Upper lobe of left lung (tissue), 6 donors: ENCODE results near the gene ERMAP. TPM values are rescaled to one million over a fixed set of nuclear protein-coding genes. Genes with fewer than 3 reads are reported as not detected.

Experiments
- ATAC-seq, 2 donors: fragments of 200-7000 bp; cut with Tn5 transposase; one replicate each; pipeline ENCODE4 v1.9.1; 2022; ENCODE audit warnings: mild to moderate bottlenecking in 2 of 2, moderate library complexity in 2 of 2; ENCODE audit not compliant: low FRiP score in 2 of 2
- DNase-seq, 2 donors: peaks; one replicate each; pipeline ENCODE4 v3.0.0-alpha.2; 2019 to 2020
- H3K27ac ChIP-seq, 4 donors: fragments of 200-600 bp; sonication (generic); one replicate each; pipeline ENCODE4 v1.5.1; 2016 to 2019
- H3K27me3 ChIP-seq, 4 donors: fragments of 200-600 bp; sonication (generic); one replicate each; pipeline ENCODE4 v1.5.1; 2017 to 2019
- H3K36me3 ChIP-seq, 4 donors: fragments of 200-600 bp; sonication (generic); one replicate each; pipeline ENCODE4 v1.5.1; 2016 to 2019
- H3K4me1 ChIP-seq, 4 donors: fragments of 200-600 bp; sonication (generic); one replicate each; pipeline ENCODE4 v1.5.1; 2018 to 2019
- H3K4me3 ChIP-seq, 4 donors: fragments of 200-600 bp; sonication (generic); one replicate each; pipeline ENCODE4 v1.5.1; 2017 to 2019; ENCODE audit warnings: mild to moderate bottlenecking in 2 of 4, moderate library complexity in 1 of 4
- H3K9me3 ChIP-seq, 4 donors: fragments of 200-600 bp; sonication (generic); one replicate each; pipeline ENCODE4 v1.5.1; 2018 to 2019
- EP300 ChIP-seq, 4 donors: sonication (generic); formaldehyde crosslinking; IDR thresholded peaks; one replicate each; pipeline ENCODE4 v1.5.1; 2017; ENCODE audit warnings: antibody characterized with exemption in 4 of 4, control low read depth in 2 of 4
- POLR2A ChIP-seq, 4 donors: fragments of 450-650 bp; IDR thresholded peaks; one replicate each; pipeline ENCODE4 v1.5.1; 2016 to 2017; ENCODE audit warnings: antibody characterized with exemption in 4 of 4, mild to moderate bottlenecking in 2 of 4
- POLR2AphosphoS5 ChIP-seq, 2 donors: sonication (generic); formaldehyde crosslinking; IDR thresholded peaks; one replicate each; pipeline ENCODE4 v1.5.1; 2017; ENCODE audit warnings: antibody characterized with exemption in 2 of 2
- WGBS, 2 donors: methylation state at CpG; one replicate each; pipeline ENCODE4 v1.1.5; 2017 to 2018; 5-methylcytosine and 5-hydroxymethylcytosine counted together
- total RNA-seq, 6 donors: library from RNA; depleted of rRNA in 4 of 6; stranded (reverse); fragments of >200 nt in 4 of 6; gene quantifications; one replicate each; pipeline versions ENCODE4 v1.1.0 to v1.2.1, GENCODE V29; 2016 to 2021
- TF ChIP-seq, protein P1 (sequence below), 6 experiments: fragments of 450-650 bp in 4 of 6; fragments of 200-600 bp in 2 of 6; sonication (generic) in 2 of 6; IDR thresholded peaks; one replicate each; pipeline ENCODE4 v1.5.1; 2016 to 2019; ENCODE audit warnings: antibody characterized with exemption in 6 of 6
- donor health status: DM: no; HTN: no; CAD: no; lungs with moderate emphysema.
- donor health status: DM: no; HTN: yes; CAD: no; lungs with severe emphysema.

Gene ERMAP
- total RNA-seq, 6 donors from 2014 or later: 11.6 to 41.9 (median 14.9) TPM

DNA sequence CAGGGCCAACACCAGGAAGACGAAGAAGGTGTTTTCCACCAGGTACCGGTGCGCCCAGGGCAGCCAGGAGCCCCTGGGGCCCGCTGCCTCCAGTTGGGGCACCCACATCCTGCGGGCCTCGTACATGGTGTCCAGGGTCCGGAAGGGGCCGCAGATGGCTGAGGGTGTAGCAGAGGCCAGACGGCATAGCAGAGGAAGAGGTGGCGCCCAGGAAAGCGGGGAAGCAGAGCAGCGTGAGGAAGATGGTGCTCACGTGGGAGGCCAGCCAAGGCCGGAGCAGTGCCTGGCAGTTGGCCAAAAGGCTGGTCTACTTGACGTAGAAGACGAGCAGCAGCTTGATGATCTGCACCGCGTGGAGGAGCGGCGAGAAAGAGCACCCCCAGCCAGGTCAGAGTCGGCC lies 69.9 kb downstream of the ERMAP start:
- H3K9me3 ChIP-seq: no peaks in the 10 kb centered on the region
- H3K27ac ChIP-seq: no peak overlapping the region
- H3K4me1 ChIP-seq: peaks cover 0 to 2% (median 0%) of the 10 kb centered on the region in 4 donors
- H3K4me3 ChIP-seq: no peak overlapping the region
- DNase-seq (peak in 1 of 2 donors; percentile 59), ATAC-seq (no peak)
- no peaks in the 10 kb centered on the region for H3K36me3 ChIP-seq
- WGBS, 2 donors: 69% methylated on average over 9 to 21 of the region's 21 CpGs
- H3K27me3 ChIP-seq: no peaks in the 10 kb centered on the region
- TF ChIP-seq POLR2AphosphoS5 (IDR thresholded peaks at IDR 0.05) (no peak), EP300 (IDR thresholded peaks at IDR 0.05) (no peak), POLR2A (IDR thresholded peaks at IDR 0.05) (no peak)
- TF ChIP-seq, protein P1, sequence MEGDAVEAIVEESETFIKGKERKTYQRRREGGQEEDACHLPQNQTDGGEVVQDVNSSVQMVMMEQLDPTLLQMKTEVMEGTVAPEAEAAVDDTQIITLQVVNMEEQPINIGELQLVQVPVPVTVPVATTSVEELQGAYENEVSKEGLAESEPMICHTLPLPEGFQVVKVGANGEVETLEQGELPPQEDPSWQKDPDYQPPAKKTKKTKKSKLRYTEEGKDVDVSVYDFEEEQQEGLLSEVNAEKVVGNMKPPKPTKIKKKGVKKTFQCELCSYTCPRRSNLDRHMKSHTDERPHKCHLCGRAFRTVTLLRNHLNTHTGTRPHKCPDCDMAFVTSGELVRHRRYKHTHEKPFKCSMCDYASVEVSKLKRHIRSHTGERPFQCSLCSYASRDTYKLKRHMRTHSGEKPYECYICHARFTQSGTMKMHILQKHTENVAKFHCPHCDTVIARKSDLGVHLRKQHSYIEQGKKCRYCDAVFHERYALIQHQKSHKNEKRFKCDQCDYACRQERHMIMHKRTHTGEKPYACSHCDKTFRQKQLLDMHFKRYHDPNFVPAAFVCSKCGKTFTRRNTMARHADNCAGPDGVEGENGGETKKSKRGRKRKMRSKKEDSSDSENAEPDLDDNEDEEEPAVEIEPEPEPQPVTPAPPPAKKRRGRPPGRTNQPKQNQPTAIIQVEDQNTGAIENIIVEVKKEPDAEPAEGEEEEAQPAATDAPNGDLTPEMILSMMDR (IDR thresholded peaks at IDR 0.05): no peak

DNA sequence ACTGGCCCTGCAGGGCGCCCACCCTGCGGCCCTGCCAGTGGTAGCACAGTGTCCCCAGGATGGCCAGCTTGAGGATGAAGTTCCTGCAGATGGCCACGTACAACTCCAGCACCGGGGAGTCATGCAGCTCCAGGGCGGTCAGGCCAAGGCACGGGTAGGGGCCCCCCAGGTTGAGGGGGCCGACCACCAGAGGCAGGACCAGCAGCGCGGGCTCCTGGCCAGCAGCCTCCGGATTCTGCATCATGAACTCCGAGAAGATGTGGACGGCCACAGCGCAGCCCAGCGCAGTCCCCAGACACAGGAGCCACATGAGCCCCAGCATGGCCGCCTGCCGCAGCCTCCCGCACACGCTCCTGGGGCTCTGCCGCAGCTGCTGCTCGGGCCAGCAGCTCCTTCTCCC lies 70.4 kb downstream of the ERMAP start:
- DNase-seq: peak in 1 of 2 donors; percentile 75
- TF ChIP-seq, protein P1 (IDR thresholded peaks at IDR 0.05): no peak
- TF ChIP-seq POLR2A (IDR thresholded peaks at IDR 0.05) (no peak), POLR2AphosphoS5 (IDR thresholded peaks at IDR 0.05) (no peak), EP300 (IDR thresholded peaks at IDR 0.05) (no peak)
- Histone ChIP-seq H3K27me3 (no peaks in the 10 kb centered on the region), H3K9me3 (no peaks in the 10 kb centered on the region), H3K4me1 (peaks cover 0 to 3% (median 0%) of the 10 kb centered on the region in 4 donors), H3K27ac (no peak overlapping the region), H3K4me3 (no peak overlapping the region), H3K36me3 (no peaks in the 10 kb centered on the region)
- no peak for ATAC-seq
- WGBS, 2 donors: 88 to 98% methylated on average over 12 to 17 of the region's 20 CpGs

DNA sequence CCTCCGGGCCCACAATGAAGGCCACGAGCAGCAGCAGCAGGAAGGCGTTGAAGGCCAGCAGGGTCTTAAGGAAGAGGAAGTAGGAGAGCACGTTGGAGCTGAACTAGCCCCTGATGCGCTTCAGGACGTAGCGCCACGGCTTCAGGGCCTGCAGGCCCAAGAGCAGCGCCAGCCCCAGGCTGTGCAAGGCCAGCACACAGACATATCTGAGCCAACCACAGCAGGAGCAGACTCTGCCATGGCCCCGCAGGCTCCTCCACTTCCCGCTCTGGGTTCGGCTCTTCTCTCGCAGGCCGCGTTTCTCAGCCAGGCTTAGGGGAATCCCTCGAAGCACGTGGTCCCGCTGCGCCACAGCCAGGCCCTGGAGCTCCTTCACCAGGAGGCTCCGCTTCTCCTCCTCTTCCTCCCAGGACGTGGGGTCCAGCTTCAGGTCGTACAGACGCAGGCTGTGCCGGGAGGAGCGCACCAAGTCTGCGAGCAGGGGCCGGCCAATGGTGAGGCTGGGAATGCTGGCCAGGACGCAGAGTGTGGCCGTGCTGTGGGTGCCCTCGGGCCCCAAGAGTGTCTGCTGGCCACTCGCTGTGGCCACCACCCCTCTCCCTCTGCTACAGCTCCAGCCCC lies 71.2 kb downstream of the ERMAP start:
- Histone ChIP-seq H3K9me3 (no peaks in the 10 kb centered on the region), H3K4me3 (no peak overlapping the region), H3K27ac (no peak overlapping the region), H3K27me3 (no peaks in the 10 kb centered on the region), H3K4me1 (peaks cover 0 to 3% (median 0%) of the 10 kb centered on the region in 4 donors), H3K36me3 (no peaks in the 10 kb centered on the region)
- WGBS, 2 donors: 87 to 91% methylated on average over 25 to 31 of the region's 31 CpGs
- DNase-seq (peak in 1 of 2 donors; percentile 79), ATAC-seq (no peak)
- TF ChIP-seq, protein P1 (IDR thresholded peaks at IDR 0.05): no peak
- no peak for TF ChIP-seq POLR2AphosphoS5 (IDR thresholded peaks at IDR 0.05)

DNA sequence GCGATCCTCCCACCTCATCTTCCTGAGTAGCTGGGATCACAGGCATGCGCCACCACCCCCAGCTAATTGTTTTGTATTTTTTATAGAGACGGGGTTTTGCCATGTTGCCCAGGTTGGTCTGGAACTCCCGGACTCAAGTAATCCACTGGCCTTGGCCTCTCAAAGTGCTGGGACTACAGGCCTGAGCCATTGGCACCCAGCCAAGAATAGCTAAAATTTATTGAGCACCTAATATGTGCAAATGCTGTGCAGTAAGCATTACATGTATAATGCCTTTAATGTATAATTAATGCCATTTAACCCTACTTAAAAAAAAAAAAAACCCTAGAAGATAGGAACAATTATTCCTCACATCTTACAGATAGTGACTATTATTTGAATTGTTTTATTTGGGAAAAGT lies 72.3 kb downstream of the ERMAP start:
- Histone ChIP-seq H3K4me1 (peaks cover 0 to 3% (median 0%) of the 10 kb centered on the region in 4 donors), H3K9me3 (no peaks in the 10 kb centered on the region), H3K36me3 (no peaks in the 10 kb centered on the region), H3K4me3 (no peak overlapping the region), H3K27me3 (no peaks in the 10 kb centered on the region), H3K27ac (no peak overlapping the region)
- DNase-seq (no peak), ATAC-seq (no peak)
- 82 to 84% methylated on average over 4 of the region's 4 CpGs for WGBS, 2 donors
- TF ChIP-seq POLR2A (IDR thresholded peaks at IDR 0.05) (no peak), EP300 (IDR thresholded peaks at IDR 0.05) (no peak), POLR2AphosphoS5 (IDR thresholded peaks at IDR 0.05) (no peak)
- TF ChIP-seq, protein P1 (IDR thresholded peaks at IDR 0.05): no peak
